GM18520 (cell line): ENCODE data around the gene ATP11A.
"Not testable (repeated sequence)": the region's sequence is repeated elsewhere in the genome, so short reads cannot be mapped to it uniquely, and the experiment has no call there.

Source experiments
- ATAC-seq: cut with Tn5 transposase; IDR thresholded peaks from one replicate; pipeline ENCODE4 v1.9.1; 2021; ENCODE audit not compliant: unreplicated experiment

Gene ATP11A

DNA sequence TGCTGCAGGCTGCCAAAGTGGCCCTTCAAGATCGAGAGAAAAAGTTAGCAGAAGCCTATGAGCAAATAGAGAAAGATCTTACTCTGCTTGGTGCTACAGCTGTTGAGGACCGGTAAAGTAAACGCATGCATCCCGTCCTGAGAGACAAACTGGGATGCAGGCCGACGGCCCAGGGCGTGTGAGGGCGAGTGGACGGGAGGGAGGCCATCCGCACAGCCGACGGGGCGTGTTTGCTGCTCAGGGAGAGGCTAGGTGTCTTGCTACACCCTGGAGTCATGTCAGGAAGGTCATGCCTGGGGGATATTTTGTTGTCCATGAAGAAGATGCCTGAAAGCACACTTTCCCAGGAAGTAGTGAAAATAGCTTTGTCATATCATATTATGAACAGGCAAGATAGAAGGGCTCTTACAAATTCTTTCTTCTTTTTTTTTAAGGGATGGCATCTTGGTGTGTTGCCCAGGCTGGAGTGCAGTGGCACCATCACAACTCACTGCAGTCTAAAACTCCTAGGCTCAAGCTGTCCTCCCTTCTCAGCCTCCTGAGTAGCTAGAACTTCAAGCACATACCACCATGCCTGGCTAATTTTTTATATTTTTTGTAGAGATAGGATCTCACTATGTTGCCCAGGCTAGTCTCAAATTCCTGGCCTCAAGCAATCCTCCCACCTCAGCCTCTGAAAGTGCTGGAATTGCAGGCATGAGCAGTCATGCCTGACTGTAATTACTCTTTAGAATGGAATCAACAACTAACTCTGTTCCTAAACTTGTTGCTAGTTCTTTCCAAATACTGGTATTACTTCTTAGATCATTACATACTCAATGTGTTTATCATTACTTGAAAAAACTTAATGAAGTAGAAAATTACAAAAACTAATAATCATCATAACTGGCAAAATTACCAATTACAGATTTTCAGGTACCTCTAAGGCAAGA lies 161.5 kb downstream of the ATP11A start:
- no peak for ATAC-seq

DNA sequence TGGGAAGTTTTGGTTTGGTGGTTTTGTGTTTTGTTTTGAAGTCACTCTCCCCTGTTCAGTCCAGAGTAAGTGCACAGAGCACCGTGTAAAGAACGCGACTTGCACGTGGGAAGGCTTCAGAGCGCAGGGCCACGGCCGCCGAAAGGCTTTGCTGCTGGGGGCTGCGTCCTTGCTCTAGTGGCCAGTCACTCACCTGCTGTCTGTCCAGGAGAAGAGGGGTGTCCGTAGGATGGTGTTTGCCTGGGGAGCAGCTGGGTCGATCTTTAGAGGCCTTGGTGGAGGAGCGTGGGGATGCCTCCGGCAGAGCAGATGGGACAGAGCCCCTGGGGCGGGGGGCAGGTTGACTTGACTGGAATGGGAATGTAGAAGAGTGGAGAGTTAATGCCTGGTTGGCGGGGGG lies 162.6 kb downstream of the ATP11A start:
- ATAC-seq = no peak

DNA sequence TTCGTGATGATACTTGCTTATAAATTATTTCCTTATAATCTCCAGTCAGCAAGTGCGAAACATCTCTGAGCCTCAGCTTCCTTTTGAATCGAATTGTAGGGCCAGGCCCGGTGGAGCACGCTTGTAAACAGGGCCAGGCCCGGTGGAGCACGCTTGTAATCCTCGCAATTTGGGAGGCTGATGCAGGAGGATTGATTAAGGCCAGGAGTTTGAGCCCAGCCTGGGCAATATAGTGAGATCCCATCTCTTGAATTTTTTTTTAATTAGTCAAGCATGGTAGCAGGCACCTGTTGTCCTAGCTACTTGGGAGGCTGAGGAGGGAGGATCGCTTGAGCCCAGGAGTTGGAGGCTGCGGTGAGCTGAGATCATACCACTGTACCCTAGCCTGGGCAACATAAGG lies 163.0 kb downstream of the ATP11A start:
- no peak for ATAC-seq

DNA sequence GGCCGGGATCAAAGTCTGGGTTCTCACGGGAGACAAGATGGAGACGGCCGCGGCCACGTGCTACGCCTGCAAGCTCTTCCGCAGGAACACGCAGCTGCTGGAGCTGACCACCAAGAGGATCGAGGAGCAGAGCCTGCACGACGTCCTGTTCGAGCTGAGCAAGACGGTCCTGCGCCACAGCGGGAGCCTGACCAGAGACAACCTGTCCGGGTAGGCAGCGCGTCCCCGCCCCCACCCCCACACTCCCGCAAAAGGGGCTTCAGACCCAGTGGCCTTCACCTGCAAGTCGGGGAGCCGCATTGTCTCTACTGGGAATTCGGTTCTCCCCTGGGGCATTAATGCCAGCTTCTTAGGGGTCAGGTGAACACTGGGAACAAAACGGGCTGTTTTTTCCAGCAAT lies 164.5 kb downstream of the ATP11A start:
- ATAC-seq = no peak

DNA sequence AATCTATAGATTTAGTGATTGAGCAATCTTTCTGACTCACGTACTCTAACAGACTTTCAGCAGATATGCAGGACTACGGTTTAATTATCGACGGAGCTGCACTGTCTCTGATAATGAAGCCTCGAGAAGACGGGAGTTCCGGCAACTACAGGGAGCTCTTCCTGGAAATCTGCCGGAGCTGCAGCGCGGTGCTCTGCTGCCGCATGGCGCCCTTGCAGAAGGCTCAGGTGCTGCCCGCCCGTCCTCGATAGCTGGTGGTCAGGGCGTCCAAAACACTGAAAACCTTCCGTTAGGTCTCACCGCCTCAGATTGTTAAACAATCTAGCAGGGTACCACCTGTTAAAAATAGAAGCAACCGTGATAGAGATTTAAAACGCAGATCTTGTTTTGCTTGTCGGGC lies 166.0 kb downstream of the ATP11A start:
- ATAC-seq = no peak

DNA sequence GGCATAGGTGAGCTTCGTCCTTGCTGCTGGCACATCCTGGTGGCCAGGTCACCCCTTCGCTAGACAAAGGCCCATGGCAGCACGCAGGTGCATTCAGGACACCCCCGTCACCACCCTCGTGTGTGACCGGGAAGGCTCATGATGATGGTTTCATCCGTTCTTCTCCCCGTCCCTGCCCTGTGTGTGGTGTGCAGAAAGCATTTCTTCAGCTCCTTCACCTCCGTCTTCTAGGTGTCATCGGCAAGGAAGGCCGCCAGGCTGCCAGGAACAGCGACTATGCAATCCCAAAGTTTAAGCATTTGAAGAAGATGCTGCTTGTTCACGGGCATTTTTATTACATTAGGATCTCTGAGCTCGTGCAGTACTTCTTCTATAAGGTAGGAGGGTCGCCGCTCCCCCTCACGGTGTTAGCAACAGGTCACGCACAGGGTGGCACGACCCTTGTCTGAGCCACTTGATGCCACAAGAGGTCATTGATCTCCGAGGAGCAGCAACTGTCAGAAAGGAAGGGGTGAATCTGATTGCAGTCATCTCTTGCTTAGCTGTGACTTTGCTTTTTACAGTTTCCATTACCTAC lies 168.2 kb downstream of the ATP11A start:
- ATAC-seq = no peak

DNA sequence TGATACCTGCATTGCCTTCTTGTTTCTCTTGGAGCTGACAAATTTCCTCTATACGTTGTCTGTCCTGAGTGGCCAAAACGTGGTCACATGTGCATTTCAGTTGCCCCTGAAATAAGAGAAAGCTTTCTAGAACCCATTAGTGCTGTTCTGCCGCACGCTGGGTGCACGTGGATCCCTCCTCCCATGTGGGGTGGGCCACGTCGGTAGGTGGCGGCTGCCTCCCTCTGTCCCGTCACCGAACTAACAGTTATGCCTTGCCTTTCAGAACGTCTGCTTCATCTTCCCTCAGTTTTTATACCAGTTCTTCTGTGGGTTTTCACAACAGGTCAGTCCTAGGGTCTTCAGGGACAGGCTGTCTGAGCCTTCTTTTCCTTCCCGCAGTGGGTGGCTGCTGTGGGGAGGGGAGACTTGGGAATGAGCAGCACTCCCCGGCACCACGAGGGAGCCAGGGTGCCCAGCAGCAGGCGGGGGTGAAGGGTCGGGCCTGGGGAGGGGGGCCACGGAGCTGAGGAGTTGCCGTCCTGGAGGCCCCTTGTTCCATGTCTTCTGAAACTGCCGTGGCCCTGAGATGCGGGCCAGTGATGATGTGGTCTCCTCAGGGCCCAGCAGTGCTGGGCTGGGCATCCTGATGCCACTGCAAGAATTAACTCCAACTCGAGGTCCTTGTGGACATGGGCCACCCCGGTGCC lies 169.4 kb downstream of the ATP11A start:
- ATAC-seq = no peak

DNA sequence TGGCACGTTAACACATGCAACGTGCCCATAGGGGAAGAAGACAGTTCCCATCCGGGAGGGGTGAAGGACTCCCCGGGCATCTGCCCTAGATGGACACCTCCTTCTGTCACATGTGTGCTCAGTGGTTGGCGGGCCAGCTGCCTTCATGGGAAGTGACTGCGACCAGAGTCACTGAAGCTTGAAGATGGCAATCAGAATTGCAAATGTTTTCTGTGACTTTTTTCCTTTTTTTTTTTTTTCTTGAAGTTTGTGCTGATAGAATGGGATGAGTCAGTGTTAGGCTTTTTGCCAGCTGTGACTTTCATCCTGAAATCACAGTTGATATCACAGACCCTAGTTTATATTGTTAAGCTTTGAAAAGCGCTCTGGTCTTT lies 170.0 kb downstream of the ATP11A start:
- peak; percentile 80 for ATAC-seq

DNA sequence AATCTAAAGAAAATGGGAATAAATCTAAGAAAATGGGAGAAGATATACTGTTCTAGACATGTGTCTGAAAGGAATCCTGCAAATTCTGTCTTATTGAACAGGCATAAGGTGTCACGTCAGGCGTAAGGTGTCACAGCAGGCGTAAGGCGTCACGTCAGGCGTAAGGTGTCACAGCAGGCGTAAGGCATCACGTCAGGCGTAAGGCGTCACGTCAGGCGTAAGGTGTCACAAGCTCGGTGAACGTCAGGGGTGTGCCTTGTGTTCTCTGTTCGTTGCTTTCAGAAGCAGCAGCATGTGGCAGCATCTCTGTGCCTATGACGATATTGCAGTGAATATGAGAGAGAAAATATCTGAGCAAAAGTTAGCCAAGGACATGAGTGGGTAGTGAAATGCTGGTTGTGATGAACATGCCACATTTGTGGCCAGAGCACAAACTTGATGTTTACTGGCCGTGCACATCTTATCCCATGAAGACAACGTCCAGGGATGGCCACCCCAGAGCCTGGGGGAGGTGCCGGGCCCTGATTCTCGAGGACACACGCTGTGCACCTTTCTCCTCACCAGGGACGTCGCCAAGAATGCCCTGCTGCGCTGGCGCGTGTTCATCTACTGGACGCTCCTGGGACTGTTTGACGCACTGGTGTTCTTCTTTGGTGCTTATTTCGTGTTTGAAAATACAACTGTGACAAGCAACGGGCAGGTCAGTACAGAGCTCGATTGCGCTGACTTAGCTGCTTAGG lies 172.2 kb downstream of the ATP11A start:
- ATAC-seq = no peak

DNA sequence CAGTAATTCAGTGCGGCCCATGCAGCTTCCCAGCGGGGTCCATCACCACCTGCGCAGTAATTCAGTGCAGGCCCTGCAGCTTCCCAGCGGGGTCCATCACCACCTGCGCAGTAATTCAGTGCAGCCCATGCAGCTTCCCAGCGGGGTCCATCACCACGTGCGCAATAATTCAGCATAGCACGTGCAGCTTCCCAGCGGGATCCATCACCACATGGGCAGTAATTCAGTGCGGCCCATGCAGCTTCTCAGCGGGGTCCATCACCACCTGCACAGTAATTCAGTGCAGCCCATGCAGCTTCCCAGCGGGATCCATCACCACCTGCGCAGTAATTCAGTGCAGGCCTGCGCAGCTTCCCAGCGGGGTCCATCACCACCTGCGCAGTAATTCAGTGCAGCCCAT lies 173.5 kb downstream of the ATP11A start:
- ATAC-seq = not testable (repeated sequence)

DNA sequence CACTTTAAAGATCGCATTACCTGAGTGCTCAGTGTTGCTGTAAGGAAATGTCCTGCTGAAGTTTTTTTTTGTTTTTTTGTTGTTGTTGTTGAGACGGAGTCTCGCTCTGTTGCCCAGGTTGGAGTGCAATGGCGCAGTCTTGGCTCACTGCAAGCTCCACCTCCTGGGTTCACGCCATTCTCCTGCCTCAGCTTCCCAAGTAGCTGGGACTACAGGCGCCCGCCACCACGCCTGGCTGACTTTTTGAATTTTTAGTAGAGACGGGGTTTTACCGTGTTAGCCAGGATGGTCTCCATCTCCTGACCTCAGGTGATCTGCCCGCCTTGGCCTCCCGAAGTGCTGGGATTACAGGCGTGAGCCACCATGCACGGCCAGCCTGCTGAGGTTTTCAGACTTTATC lies 175.6 kb downstream of the ATP11A start:
- not testable (repeated sequence) for ATAC-seq

DNA sequence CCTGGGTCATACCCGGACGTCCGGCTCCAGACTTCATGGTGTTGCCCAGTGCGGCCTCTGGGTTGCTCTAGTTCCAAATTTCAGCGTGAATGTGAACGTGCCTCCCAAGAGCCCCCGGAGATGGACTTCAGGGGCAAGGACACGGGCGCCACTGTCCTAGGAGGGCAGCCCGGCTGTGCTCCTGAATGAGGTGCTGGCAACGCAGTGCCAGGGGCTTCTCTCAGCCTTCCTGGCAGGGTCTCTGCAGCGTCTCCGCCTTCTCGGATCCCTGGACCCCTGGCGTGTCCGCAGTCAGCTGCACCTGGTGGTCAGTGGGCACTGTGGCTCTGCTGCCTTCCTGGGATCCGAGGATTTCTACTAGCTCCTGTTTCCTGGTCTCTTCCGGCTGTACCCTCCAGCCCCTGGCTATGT lies 177.5 kb downstream of the ATP11A start:
- no peak for ATAC-seq

DNA sequence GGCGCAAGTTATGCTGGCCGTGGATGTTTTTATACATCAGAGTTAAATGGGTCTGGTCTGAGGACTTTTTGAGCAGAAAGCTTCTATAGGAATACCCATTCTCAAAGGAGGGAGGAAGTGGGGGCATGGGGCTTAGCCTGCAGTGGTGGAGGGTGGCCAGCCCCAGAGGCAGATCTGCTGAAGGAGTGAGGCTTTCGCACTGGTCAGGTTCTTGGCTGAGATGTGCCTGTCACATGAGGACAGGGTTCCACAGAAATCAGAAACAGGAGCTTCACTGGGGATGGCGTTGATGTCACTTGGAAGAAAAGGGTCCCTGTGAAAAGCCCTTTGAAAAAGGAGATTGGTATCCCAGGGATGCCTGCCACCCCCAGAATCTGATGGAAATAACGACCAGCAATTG lies 178.5 kb downstream of the ATP11A start:
- no peak for ATAC-seq

DNA sequence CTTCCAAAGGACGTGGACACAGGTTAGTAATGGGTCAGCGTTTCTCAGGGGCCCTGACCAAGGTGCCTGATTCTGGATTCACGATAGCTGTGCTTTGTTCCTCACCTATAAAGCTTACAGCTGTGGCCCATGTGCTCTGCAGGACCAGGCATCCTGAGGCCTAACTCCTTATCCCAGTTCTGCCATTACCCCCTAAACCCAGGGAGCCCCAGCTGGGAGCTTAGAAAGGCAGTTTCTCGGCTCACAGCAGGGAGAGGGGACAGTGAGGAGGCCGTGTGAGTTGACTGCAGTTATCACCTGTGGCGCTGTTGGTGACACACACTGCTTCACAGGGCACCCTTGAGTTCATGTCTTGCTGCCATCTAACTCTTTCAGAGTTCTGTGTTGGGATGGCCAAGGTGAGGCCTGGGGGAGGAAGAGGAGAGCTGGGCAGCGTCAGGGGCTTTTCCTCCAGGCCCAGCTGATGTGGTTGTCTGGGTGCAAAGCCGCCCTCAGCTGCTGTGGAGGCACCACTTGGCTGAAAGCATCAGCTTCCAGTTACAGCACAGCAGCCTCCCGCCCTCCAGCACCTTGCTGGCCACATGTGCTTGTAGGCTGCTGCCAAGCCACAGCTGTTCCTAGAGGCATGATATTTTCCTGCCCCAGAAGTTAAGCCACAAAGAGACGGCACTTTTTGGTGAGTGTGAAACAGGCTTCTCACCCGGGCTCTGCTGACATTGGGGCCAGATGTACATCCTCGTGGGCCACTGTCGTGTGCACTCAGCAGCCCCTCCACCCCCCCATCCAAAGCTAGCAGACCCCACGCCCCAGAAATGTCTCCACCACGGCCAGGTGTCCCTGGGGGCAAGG lies 179.6 kb downstream of the ATP11A start:
- ATAC-seq = no peak

DNA sequence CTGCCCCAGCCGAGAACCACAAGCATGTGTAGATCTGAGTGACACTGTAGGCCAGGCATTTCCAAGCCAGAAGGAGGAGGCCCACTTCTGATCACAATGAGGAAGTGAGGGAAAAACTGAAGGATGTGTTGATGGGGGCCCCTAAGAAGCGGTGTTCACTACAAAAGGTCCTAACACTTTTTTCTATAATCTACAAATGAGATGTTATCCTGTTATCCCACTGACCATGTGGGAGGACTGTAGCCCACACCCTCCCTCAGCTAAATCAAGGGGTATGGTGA lies 180.2 kb downstream of the ATP11A start:
- no peak for ATAC-seq

DNA sequence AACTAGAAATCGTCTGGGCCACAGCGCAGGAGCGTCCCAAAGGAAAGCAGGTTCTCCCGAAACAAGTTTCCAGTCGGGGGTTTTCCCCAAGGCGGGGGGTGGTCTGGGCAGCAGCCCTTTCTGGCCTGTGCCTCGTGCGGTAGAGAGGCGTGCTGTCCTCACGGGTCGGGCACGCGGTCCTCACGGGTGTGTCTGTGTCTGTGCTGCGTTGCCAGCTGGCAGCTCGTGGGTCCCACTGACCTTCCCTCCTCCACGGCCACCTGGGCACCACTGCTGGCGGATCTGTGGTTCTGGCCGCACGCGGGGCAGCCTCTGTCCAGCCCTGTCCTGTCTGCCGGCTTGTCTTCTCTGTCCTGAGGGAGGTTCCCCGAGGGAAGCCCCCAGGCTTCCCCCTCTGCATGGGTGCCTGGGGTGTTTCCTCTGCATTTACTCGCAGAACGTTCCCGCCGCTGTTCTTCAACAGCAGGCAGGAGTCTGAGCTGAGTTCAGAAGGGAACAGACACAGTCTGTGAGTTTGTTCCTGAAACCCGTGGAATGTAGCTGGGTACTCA lies 181.0 kb downstream of the ATP11A start:
- ATAC-seq = no peak

DNA sequence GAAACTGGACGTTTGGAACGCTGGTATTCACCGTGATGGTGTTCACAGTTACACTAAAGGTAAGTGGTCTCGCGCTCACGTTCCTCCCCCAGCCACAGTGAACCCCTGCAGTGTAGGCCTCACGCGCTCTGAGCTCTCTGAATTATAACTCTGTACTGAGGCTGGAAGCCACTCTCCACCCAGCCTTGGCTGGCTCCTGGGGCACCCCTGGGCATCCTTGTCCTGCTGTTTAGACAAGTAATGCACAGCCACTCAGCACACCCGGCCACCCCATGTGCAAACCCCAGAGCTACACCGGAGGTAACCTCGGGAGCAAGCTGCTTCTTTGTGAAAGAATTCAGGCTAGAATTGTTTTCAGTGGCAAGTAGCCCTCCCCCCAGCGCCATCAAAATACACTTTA lies 181.9 kb downstream of the ATP11A start:
- ATAC-seq = no peak

DNA sequence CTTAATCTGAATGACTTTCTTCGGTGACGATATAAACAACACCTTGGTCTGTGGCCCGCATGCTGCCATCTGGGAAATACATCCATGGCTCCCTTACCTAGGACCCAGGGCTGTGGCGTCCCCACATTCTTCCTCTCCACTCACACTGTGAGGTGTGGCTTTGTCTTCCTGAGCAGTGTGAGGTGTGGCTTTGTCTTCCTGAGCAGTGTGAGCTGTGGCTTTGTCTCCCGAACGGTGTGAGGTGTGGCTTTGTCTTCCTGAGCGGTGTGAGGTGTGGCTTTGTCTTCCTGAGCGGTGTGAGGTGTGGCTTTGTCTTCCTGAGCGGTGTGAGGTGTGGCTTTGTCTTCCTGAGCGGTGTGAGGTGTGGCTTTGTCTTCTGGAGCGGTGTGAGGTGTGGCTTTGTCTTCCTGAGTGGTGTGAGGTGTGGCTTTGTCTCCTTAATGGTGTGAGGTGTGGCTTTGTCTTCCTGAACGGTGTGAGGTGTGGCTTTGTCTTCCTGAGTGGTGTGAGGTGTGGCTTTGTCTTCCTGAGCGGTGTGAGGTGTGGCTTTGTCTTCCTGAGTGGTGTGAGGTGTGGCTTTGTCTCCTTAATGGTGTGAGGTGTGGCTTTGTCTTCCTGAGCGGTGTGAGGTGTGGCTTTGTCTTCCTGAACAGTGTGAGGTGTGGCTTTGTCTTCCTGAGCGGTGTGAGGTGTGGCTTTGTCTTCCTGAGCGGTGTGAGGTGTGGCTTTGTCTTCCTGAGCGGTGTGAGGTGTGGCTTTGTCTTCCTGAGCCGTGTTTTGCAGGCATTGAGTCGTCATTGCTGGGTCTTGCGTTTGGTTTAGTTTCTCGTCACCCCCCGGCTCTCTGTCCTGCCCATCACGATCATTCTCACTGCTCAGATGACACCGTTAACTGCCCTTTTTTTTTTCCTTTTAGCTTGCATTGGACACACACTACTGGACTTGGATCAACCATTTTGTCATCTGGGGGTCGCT lies 183.1 kb downstream of the ATP11A start:
- not testable (repeated sequence) for ATAC-seq
